GM19035 (cell line): Measurements from ENCODE around the gene MAP1LC3B2.
A peak's percentile ranks its signal among the peaks of the same experiment; 100 is the strongest.

Source experiments
- ATAC-seq: cut with Tn5 transposase; IDR thresholded peaks from one replicate; pipeline ENCODE4 v1.9.1; 2021; ENCODE audit not compliant: unreplicated experiment

The MAP1LC3B2 gene

DNA sequence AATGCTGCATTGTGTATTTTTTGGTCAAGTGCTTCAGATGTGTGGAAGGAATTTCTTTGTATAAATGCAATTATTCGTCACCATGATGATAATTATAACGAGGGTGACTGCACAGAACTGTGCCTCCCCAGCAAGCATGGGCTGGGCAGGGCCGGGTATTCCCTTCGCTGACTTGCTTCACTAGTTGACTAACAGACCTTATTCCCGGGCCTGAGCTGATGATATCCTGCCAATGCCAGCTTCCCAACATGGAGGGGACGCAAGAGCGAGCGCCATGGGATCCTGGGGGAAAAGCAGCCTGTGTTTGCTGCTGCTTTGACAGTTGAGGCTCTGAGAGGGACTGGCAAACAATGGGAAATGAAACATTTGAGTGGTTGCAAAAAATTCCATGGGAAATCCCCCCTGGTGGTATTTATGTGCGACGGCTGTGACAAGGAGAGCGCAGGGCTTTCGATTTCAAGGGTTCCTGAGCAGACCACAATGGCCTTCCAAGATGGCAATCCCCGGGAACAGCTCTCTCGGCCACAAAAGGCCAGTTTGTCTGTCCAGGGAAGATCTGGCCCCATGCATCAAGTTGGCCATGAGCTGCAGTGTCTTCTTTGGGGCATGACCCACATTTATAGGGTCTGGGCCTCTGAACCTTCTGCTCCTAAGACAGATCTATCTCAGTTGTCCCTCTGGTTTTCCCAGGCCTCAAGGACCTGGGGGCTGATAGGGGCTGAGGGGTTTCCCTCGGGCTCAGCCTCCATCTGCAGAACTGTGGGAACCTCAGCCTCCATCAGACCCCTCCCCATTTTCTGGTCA is 21.9 kb upstream of the MAP1LC3B2 start:
- ATAC-seq = no peak

DNA sequence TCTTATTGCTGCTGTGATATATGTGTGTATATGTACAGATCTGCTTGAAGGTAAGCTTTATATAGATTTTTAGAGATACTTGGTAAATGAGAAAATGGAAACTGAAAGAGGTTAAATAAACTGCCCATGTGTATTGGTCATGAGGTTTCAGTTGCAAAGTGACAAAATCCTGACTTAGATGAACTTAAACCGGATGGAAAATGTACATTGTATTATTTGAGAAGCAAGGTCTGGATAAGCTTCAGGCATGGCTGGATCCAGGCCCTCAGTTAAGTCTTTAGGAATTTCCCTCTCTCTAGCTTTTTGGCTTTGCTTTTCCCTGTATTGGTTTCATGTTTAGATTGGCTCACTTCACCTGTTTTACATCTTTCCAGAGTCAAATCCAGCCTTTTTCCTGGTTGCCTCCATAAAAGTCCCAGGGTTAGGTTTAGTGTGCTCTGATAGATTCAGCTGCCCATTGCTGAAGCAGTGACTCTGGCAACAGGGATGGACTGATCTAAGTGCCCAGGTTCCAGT is 21.0 kb upstream of the MAP1LC3B2 start:
- no peak for ATAC-seq

DNA sequence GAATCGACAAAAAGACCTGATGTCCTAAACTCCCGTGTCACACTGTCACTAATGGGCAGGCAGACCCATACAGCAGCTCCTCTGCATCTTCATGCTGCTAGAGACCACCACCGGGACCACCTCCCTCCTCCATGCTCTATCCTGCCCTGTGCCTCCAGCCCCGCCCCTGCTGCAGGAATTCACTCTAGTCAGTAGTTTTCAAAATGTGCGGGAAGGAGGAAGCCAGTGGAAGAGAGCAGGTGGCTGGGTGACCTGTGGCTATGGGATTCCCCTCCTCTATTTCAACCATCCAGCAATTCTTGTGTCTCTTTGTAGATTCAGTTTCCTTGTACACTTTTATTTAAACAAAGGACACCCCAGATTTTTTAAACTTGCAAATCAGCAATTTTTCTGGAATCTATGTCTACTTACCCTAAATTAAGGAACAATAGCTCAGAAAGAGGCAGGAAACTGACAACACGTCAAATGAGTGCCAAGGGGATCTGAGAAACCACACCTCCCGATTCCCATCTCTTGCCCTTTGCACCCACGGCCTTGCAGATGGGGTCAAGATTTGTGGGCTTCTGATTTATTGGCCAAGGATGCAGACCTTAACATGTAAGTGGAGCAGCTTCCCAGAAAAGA is 20.4 kb upstream of the MAP1LC3B2 start:
- ATAC-seq = no peak

DNA sequence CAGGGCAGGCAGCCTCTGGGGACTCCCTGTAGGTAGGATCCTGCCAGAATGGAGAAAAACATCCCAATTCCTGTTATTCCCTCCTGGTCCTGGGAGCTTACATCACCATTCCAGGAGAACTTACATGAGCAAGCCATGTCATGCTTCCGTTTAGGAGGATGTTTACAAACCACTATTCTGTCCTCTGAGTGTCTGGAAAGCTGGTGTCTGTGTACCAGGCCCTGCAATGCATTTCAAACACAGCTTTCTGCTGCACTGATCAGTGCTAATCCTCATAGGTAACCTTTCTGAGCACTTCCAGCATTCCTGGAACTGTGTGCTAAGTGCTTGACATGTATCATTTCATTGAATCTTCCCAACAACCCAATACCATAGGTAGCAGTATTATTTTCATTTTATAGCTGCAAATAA is 19.8 kb upstream of the MAP1LC3B2 start:
- ATAC-seq = no peak

DNA sequence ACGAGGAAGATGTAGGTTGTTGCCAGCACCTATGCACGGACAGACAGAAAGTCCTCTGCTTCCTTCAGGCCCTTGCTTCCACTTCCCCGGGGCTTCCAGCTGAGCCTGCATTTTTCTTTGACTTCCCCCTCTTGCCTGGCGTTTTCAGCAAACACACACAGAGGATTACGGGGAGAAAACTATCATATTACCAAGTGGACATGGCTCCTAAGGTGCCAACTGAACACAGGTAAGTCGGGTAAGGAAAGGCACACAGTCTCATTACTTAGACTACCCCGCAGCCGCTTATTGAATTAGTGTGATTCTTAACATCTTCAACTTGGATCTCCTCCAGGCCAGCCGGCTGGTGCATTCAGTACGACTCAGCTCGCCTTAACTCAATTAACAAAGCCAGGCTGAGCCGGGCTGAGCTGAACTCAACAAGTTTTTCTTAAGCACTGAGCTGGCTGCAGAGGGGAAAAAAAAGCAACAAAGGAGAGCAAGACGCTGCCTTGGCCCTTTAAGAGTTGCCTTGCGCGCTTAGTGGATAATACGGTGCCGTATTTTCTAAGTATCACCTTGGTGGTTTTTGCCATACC is 19.2 kb upstream of the MAP1LC3B2 start:
- no peak for ATAC-seq

DNA sequence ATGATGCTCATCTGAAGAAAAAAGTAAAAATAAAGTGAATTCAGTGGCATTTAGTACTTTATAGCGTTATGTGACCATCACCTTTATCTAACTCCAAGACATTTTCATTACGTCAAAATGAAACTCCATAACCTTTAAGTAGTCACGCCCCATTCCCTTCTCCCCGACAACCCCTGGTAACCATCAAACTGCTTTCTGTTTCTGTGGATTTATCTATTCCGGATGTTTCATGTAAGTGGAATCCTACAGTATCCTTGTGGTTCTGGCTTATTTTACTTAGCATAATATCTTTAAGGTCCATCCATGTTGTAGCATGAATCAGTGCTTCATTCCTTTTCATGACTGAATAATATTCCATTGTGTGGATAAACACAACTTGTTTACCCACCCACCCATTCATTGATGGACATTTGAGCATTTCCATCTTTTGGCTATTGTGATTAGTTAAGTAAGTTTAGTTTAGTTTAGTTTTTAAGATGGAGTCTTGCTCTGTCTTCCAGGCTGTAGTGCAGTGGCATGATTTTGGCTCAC is 18.5 kb upstream of the MAP1LC3B2 start:
- no peak for ATAC-seq

DNA sequence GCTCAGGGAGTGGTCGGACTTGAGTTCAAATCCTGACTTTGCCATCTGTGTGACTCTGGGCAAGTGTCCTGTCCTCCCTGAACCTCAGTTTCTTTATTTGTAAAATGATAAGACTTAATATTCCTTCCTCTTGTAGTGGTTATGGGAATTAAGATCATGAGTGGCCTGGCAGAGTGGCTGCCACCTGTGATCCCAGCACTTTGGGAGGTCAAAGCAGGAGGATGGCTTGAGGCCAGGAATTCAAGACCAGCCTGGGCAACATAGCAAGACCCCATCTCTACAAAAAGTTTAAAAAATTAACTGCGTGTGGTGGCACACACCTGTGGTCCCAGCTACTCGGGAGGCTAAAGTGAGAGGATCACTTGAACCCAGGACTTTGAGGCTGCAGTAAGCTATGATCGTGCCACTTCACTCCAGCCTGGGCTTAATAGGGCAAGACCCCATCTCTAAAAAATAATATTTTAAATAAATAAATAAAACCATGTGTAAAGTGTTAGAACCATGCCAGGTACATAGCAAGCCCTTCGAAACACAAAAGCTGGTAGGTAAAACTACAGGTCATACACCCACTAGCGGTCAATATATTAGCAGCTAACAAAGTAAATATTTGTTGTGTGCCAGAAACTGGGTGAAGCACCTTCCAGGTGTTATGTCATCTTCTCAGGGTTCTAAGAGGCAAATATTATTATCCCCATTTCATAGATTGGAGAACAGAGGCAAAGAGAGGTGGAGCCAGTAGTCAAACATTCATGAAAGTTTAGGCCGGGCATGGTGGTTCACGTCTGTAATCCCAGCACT is 17.4 kb upstream of the MAP1LC3B2 start:
- ATAC-seq = no peak

DNA sequence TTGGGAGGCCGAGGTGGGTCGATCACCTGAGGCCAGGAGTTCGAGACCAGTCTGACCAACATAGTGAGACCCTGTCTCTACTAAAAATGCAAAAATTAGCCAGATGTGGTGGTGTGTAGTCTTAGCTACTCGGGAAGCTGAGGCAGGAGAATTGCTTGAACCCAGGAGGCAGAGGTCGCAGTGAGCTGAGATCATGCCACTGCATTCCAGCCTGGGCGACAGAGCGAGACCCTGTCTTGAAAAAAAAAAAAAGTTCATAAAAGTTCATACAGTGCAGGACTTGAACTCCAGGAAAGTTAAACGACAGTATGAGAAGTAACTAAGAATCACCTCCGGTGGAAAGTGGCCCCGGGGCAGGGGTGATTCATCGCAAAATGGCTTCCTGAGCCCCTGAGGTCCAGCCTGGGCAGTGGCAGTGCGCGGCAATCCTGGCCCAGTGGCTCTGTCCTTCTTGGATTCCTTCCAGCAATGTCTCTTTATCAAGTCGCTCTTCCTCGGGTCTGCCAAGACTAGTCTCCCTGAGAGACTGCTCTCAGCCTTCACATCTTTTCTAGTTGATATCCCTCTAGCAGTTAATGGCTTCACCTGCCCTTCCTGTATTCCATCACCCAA is 16.7 kb upstream of the MAP1LC3B2 start:
- ATAC-seq = no peak

DNA sequence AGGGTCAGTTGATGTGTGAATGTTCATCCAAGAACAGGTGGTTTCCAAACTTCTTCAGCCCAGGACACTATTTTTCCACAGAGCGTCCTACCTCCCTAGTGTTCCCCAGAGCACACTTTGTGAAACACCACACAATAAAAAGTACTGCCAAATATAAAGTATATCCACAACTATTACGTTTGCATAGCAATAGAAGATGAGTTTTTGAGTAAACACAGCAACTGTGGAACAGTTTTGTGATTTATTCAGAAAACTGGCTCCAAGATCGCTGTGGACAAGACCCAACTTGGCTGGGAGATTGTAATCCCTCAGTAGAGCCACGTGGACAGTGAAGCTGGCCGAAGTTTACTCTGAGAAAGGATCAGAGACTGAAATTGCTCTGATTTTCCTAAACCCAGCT is 14.5 kb upstream of the MAP1LC3B2 start:
- ATAC-seq = no peak

DNA sequence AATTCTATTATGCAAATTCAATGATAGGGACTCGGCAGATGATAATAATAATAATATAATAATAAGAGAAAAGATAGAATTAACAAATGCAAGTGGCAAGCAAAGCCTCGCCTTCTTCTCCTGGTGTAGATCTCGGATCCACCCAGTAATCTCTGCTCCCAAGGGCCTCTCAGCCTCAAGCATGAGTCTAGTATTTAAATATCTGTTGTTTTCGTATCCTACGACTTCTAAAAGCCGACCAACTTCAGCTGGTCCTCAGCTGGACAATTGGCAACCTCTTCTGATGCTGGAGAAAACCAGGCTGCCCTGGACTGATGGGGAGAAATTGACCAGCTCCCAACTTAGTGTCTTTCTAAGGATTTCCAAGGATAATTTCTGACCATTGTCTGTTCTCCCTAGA is 14.0 kb upstream of the MAP1LC3B2 start:
- ATAC-seq = no peak

DNA sequence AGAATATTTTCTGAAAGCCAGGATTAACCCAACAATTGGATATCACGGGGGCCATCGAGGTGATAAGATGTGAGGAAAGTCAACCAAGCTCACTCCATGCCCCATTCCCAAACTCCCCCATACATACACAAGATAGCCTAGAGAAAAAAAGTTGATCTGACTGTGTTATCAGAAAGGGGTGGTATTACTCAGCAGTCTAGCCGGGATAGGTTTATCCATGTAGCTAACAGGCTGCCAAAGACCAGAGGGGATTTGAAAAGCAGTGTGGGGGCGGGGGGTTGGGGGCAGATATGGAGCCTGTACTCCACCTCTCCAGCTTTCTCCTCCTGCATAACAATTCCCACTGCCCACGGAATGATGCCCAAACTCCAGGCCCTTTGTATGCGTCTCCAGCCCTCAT is 13.2 kb upstream of the MAP1LC3B2 start:
- ATAC-seq = no peak

DNA sequence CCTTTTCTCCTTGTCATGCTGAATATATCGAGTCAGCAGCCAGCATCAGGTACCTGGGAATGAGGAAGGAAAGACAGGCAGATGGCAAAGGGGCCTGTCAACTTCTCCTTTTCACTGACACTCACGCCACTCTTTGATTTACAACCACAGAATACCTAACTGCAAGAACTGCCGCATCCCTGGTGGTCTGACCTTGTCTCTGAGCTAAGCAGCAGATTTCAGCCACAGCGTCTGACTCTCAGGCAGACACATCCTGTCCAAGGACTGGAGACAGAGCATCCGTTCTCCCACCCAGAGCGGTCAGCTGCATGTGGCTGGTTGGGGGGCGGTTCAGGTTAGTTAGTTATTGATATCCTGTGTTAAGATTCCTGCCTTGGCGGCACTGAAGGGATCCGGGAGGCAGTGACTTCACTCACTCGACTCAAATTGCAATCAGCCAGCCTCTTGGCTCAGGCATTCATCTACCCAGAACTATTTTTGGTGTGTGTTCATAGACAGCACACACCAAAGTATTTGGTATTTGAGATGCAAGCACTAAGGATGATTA is 11.2 kb upstream of the MAP1LC3B2 start:
- peak; percentile 76 for ATAC-seq

DNA sequence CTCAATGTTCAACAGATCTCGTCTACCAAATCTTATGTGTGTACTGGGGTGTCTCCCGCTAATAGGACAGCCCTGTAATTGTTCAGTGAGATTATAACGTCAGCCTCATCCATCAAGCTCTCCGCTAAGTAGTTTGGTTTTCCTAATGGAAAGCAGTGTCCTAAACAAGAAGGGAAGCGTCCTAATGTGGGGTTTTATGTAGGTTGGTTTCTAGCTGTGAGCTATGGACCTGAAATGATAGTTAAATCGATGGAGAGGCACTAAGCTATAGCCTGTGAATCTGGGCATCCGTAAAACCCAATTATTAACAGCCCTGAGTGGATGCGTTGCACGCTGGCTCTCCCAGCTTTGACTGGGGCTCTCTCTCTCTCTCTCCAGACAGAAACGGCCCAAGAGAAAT is 9.2 kb upstream of the MAP1LC3B2 start:
- ATAC-seq = no peak

DNA sequence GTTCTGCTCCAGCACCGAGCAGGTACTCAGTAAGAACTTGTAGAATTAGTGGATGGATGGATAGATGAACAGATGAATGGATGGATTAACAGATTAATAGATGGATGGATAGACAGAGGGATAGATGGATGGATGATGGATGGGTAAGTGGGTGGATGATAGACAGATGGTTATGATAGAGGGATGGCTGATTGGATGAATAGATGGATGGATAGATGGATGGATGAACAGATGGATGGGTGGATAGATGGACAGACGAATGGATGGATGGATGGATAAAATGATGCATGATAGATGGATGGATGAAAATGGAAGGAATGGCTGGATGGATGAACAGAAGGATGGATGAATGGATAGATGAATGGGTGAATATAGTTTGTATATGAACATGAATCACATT is 8.0 kb upstream of the MAP1LC3B2 start:
- no peak for ATAC-seq

DNA sequence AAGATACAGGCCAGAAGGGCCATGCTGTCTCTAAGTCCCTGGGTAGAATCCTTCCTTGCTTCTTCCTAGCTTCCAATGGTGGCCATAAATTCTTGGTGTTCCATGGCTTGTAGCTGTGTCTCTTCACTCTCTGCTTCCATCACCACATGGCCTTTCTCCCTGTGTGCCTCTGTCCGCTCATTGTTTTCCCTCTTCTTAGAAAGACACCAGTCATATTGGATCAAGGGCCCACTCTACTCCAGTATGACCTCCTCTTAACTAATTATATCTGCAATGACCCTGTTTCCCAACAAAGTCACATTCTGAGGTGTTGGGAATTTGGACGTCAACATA is 7.6 kb upstream of the MAP1LC3B2 start:
- no peak for ATAC-seq

DNA sequence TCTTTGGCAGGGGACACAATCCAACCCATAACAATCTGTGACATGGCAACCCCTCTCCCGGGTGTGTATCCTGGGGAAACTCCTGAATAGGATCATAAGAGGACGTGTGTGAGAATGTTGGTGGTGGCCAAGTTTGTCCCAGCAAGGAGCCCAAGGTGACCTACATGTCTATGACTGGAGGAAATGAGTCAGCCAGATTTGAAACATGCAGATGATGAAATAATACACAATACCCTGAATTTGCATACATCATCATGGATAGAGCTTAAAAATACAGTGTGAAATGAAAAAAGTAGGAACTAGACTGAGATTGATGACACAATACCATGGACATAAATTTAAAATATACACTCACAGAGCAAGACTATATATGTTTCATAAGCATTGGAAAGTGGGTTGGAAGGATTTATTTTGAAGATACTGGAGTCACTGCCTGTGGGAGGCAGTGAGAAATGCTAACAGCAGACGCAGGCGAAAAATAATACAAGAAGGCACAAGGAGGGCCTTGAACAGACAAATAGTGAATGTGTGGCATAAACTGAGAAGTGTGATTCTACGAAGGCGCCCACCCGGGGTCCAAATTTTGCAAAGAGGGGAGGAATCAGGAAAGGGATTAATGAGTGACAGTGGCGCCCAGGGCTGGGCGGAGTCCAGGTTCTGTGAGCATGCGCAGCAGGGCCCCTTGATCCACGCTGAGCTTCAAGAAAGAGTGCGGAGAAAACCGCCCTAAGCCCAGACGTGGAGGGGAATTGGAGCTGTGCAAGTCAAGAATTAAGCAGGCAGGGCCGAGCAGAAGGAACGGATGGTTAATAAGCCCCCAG is 7.0 kb upstream of the MAP1LC3B2 start:
- no peak for ATAC-seq

DNA sequence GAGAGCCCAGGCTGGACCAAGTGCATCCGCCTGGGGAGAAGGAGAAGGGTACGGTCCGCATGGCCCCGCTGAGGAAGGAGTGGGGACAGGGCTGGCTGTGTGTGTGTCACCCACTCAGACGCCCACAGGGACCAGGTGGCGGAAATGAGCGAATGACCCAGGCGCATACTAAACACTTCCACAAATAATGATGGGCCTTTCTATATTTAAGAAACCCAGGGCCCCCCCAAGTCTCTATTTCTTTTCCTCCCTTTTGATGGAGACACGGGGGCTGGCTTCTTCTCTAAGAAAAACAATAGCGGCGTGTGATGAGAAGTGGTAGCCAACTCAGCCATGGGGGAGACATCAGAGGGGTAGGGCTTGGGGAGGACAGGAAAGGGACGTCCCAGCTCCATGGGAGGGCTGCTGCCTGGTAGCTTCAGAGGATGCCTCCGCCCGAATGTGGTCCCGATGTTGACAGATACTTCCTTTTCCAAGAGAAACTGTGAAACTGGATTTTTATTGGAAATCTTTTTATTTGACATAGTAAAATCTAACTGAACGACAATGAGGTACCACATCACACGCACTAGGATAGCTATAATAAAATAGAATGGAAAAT is 6.3 kb upstream of the MAP1LC3B2 start:
- no peak for ATAC-seq

DNA sequence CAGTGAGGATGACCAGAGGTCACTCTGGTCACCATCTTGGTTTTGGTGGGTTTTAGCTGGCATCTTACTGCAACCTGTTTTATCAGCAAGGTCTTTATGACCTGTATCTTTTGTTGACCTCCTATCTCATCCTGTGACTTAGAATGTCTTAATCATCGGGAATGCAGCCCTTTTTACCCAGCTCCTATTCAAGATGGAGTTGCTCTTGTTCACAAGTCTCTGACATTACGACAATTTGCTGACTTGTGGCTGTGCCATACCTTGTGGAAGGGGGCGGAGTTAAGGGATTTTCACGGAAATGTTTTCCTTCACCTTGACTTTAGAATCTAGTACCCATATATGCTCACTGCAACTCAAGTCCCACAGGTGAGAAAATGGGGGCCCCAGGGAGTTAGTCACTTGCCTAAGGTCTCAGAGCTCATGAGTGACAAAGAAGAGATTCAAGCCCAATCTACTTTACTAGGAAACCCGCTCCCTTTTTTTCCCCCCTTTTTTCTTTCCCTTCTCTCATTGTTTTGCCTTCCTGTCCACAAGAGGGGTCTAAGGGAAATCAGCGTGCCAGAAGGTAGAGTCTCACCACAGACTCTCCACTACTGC is 2.7 kb upstream of the MAP1LC3B2 start:
- no peak for ATAC-seq
